Activated CD8-positive, alpha-beta memory T cell treated with anti-CD3 and anti-CD28 coated beads, Interleukin-2, amount 50 U/mL, for 1 hour (primary cell): ENCODE results near the gene PTBP1.
"Not testable (repeated sequence)": the region's sequence is repeated elsewhere in the genome, so short reads cannot be mapped to it uniquely, and the experiment has no call there.

Experiments
- DNase-seq: peaks from one replicate; pipeline ENCODE4 v3.0.0-alpha.2; 2020; ENCODE audit errors: extremely low read depth

The PTBP1 gene

GRCh38 chr19:853614-854220, 56.5 kb downstream of the PTBP1 start:
- not testable (repeated sequence) for DNase-seq

- DNase-seq, result no peak
Measured at GRCh38 chr19:854549-854948, 57.3 kb downstream of the PTBP1 start.

- no peak for DNase-seq
Measured at GRCh38 chr19:855142-855541, 57.9 kb downstream of the PTBP1 start.

GRCh38 chr19:855566-856120, 58.4 kb downstream of the PTBP1 start:
- no peak for DNase-seq

- DNase-seq, result no peak
Measured at GRCh38 chr19:858284-858683, 61.0 kb downstream of the PTBP1 start.

GRCh38 chr19:858868-859843, 61.9 kb downstream of the PTBP1 start, which contains the start of gene CFD:
Gene CFD, plus strand, starts transcription at chr19:859664. Its CDS starts 26 bp downstream, at chr19:859690.
- DNase-seq, result no peak

- DNase-seq, result no peak
Measured at GRCh38 chr19:861141-861755, 64.0 kb downstream of the PTBP1 start.
